Choroid plexus epithelial cell (primary cell): Measurements from ENCODE around the gene ADRA2B.

ENCODE experiments used
- DNase-seq: peaks from one replicate; pipeline ENCODE4 v3.0.0-alpha.2; 2010; ENCODE audit warnings: low read depth
- H3K4me3 ChIP-seq: 2 replicates; pipeline ENCODE4 v1.5.1; 2011; ENCODE audit warnings: low read depth, mild to moderate bottlenecking, control low read depth, low read length, moderate library complexity
- TF ChIP-seq, protein P1 (sequence below): conservative IDR thresholded peaks from 2 replicates; pipeline ENCODE4 v1.5.1; 2011; ENCODE audit warnings: low read depth, mild to moderate bottlenecking, control low read depth, inconsistent platforms, low read length, moderate library complexity

ADRA2B gene

DNA sequence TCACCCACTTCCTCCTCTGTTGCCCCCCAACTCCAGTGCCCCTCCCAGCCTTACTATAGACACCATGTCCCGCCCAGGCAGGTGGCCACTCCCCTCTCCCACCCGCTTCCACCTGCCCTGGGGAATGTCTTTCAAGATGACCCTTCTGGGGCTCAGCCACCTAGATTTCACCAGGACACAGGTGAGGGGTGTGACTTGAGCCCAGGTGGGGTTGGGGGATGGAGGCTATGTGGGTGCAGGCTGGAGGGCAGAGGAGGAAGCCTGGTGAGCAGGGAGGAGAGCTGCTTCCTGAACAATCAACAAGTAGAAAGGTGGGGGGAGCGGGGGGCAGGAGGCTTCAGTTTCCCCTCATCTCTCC, 8.7 kb downstream of the ADRA2B start:
- no peak overlapping the region for H3K4me3 ChIP-seq
- no peak for DNase-seq
- TF ChIP-seq, protein P1, sequence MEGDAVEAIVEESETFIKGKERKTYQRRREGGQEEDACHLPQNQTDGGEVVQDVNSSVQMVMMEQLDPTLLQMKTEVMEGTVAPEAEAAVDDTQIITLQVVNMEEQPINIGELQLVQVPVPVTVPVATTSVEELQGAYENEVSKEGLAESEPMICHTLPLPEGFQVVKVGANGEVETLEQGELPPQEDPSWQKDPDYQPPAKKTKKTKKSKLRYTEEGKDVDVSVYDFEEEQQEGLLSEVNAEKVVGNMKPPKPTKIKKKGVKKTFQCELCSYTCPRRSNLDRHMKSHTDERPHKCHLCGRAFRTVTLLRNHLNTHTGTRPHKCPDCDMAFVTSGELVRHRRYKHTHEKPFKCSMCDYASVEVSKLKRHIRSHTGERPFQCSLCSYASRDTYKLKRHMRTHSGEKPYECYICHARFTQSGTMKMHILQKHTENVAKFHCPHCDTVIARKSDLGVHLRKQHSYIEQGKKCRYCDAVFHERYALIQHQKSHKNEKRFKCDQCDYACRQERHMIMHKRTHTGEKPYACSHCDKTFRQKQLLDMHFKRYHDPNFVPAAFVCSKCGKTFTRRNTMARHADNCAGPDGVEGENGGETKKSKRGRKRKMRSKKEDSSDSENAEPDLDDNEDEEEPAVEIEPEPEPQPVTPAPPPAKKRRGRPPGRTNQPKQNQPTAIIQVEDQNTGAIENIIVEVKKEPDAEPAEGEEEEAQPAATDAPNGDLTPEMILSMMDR, result no peak

DNA sequence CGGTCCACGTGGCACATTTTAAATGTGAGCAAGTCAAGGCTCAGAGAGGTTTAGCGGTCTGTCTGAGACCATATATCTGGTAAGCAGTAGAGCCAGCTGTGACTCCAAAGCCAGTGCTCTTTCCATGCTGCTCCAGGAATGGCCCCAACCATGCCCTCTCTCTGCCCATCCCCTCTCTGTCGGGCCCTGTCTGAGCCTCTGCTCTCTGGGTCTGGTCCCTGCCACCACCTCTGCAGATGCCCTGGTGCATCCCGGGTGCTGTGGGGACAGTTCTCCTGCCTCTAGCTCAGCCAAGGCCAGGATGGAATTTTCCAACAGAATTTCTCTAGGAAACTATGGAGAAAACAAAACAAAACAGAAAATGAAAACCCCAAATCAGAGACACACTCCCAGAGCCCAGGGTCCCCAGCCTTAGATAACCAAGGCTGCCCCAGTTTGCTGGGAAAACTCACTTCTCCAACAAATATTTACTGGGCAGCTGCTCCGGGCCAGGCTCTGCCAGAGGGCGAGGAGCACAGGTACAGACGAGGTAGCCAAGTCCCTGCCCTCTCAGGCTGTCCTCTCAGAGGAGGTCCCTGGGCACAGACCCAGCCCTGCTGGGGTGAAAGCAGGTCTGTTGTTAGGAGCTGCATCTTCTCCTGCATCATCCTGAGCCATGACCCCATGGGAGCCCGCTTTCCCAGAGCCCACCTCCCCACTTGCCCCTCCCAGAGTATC, 9.2 kb downstream of the ADRA2B start:
- H3K4me3 ChIP-seq, result no peak overlapping the region
- TF ChIP-seq, protein P1, result no peak
- no peak for DNase-seq

DNA sequence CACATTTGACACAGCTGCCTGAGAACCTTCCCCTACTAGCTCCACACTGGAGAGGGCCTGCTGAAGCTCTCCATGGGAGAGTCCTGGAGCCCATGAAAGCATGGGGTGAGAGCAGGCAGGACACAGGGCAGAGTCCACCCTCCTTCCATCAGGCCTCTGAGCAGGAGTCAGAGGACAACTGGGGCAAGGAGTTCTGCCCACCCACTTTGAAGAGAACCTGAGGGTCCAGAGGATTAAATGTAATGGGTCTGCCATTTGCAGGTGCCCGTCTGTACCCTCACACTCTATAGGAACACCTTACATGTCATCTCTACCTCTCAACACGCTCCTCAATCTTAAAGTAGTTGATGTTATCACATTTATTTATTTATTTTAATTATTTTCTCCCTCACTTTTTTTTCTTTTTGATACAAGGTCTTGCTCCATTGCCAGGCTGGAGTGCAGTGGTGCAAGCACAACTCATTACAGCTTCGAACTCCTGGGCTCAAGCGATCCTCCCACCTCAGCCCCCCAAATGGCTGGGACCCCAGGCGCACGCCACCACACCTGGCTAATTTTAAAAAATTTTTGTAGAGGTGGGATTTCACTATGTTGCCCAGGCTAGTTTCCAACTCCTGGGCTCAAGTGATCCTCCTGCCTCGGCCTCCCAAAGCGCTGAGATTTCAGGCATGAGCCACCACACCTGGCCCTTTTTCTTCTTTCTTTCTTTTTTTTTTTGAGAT, 10.2 kb downstream of the ADRA2B start:
- DNase-seq, result no peak
- no peak overlapping the region for H3K4me3 ChIP-seq
- TF ChIP-seq, protein P1, result no peak

DNA sequence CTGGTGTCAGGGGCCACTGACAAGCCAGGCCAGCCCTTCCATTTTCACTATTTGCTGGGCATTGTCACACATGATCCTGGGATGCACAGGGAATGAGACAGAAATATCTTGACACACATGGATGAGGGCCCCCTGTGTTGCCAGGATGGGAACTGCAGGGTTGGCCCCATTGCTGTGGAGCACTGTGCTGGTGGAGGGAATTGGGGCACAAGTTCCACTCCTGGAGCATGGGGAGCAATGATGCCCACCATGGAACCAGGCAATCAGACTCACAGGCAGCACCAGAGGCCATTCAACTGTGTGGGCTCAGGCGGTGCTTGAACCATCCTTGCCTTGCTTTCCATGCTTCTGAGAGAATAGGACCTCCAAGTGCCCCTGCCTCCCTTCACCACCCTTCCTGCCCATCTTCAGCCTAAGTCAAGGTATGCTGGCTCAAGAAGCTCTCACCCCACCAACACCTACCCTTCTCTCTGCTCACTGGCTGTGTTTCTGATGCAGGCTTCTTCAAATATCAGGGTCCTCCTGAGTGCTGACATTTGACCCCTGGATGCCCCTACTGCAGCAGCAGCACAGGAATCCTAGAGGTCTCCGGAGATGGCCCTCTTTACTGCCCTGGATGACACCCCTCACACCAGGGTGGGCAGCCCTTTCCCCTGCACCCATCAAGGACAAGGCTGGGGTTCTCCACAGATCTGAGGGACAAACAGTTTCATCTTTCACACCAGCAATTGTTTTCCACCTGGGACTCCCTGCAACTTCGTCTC, 11.0 kb downstream of the ADRA2B start:
- DNase-seq, result no peak
- no peak overlapping the region for H3K4me3 ChIP-seq
- TF ChIP-seq, protein P1, result no peak

DNA sequence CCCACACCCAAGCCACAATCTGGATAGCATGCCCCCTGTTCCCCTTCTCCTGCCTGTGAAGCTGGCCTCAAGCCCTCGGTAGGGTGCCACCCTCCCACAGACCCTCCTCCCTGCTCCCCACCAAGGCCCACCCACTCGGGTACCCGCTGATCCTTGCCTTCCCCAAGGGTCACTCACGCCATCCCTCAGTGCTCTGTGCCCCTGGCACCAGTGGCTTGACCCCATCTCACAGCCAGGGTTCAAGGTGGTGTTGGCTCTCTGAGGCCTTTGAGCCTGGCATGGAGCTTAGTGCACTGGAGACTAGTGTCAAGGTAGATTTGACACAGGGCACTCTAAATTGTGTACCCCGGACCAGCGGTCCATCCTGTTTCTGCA, 11.9 kb downstream of the ADRA2B start:
- TF ChIP-seq, protein P1, result no peak
- no peak for DNase-seq
- H3K4me3 ChIP-seq, result no peak overlapping the region

DNA sequence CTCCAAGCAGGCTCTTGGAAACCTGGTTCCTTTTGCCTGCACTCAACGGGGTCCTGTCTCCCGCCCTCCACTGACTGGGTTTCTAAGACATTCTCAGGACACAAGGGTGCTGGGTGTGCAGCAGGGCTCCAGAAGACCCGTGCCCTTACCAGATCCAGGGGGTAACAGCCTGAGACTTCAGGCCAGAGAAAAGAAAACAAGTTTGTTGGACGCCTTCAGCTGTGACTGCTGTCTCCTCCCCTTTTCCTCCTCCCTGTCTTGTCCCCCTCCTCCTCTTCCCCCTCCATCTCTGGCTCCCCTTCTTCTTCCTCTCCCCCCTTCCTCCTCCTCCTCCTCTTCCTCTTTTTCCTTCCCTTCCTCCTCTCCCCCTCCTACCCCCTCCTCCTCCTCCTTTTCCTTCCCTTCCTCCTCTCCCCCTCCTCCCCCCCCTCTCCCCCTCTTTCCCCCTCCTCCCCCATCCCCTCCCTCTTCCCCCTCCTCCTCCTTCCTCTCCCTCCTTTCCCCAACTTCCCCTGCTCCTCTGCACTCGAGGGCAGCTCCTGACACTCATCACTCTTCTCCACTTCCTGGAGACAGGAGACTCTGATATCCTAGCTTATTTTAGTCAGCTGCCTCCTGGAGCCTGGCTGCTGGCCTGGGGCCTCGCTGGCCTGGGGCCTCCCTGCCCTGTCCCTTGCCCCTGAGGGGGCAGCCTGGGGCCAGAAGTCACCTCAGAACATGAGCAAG, 12.4 kb downstream of the ADRA2B start:
- DNase-seq, result no peak

More for the DNA sequence above, 12.4 kb downstream of the ADRA2B start:
- TF ChIP-seq, protein P1, result no peak
- no peak overlapping the region for H3K4me3 ChIP-seq
